ENCODE data around the gene TIGD7.

TIGD7 gene

GRCh38 chr16:3268294-3268693 lies 36.9 kb downstream of the TIGD7 start:
- no peak overlapping the region for H3K4me3 ChIP-seq (replicated peaks; ENCODE audit: low read depth, low read length)
- TF ChIP-seq, protein P1, sequence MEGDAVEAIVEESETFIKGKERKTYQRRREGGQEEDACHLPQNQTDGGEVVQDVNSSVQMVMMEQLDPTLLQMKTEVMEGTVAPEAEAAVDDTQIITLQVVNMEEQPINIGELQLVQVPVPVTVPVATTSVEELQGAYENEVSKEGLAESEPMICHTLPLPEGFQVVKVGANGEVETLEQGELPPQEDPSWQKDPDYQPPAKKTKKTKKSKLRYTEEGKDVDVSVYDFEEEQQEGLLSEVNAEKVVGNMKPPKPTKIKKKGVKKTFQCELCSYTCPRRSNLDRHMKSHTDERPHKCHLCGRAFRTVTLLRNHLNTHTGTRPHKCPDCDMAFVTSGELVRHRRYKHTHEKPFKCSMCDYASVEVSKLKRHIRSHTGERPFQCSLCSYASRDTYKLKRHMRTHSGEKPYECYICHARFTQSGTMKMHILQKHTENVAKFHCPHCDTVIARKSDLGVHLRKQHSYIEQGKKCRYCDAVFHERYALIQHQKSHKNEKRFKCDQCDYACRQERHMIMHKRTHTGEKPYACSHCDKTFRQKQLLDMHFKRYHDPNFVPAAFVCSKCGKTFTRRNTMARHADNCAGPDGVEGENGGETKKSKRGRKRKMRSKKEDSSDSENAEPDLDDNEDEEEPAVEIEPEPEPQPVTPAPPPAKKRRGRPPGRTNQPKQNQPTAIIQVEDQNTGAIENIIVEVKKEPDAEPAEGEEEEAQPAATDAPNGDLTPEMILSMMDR (IDR thresholded peaks at IDR 0.05; ENCODE audit: low read length, missing control alignments) = no peak
- no peak for DNase-seq (ENCODE audit: low read depth)

- no peak overlapping the region for H3K4me3 ChIP-seq (replicated peaks; ENCODE audit: low read depth, low read length)
- DNase-seq (ENCODE audit: low read depth) = peak; percentile 67
- TF ChIP-seq, protein P1 (IDR thresholded peaks at IDR 0.05; ENCODE audit: low read length, missing control alignments) = peak; percentile 59
Measured at GRCh38 chr16:3266873-3267537, 38.2 kb downstream of the TIGD7 start.

DNA sequence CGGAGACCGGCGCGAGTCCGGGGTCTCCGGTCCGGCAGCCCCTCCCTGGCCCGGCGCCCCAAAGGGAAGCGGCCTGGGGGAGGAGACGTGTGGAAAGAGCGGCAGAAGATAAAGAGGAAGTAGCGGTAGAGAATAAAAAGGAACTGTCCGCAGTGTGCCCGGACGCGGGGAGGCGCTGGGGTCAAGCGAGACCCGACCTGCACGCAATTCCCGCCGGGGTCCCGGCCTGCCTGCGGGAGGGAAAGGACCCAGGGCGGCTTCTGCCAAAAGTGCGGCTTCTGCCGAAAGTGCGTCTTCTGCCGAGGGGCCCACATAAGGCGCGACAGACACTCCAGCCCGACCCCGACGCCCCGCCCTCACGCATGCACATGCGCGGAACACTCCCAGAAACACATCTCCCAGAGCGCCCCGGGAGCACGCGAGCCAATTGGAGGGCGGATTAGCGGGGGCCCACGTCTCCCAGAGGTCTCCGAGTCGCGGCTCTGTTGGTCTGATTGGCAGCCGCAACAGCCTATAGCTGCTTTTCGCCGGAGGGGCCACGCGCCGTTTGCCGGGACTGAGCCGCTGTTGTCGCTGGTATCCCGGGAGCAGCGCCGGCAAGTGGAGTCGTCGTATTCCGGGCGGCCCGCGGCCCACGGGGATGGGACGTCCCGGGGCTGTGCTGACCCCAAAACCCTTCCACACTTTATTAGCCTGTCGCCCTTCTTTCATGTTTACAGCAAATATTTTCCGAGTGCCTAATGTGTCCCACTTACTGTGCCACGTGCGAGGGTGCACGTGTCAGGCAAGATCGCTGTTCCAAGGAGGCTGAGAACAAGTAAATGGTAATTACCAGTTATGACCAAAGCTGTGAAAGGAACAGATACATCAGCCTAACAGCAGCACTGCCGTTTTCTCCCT lies 40.8 kb downstream of the TIGD7 start:
- TF ChIP-seq, protein P1 (IDR thresholded peaks at IDR 0.05; ENCODE audit: low read length, missing control alignments) = peak; percentile 11
- DNase-seq (ENCODE audit: low read depth) = peak; percentile 98

DNA sequence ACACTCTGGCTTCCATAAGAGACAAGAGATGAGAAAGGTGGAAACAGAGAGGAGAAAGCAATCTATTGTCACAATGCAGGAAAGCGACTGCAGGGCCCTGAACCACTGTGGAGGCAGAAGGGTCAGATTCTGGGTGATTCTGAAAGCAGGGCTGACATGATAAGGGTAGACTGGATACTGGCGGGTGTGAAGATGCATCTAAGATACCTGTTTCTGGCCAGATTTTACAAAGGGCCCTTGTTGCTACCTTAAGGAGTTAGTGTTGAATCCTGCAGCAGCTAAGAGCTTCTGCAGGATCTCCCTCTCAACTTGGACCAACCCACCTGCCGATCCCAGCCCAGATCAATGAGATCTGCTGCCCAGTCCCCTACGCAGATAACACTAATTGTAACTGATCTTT lies 42.7 kb downstream of the TIGD7 start:
- TF ChIP-seq, protein P1 (IDR thresholded peaks at IDR 0.05; ENCODE audit: low read length, missing control alignments) = no peak
- no peak for DNase-seq (ENCODE audit: low read depth)
- H3K4me3 ChIP-seq (replicated peaks; ENCODE audit: low read depth, low read length) = no peak overlapping the region

More for the DNA sequence above, 40.8 kb downstream of the TIGD7 start:
- H3K4me3 ChIP-seq (replicated peaks; ENCODE audit: low read depth, low read length) = peak overlapping the region; percentile 87

DNA sequence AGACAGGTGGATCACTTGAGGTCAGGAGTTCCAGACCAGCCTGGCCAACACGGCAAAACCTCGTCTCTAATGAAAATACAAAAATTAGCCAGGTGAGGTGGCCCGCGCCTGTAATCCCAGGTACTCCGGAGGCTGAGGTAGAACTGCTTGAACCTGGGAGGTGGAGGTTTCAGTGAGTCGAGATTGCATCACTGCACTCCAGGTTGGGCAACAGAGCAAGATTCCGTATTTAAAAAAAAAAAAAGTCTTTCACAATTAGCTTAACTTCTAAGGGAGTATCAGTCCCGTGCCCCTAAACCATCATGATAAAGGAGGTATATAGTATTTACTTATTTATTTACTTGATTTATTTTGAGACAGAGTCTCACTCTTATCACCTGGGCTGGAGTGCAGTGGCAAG lies 45.4 kb downstream of the TIGD7 start:
- DNase-seq (ENCODE audit: low read depth) = no peak
- H3K4me3 ChIP-seq (replicated peaks; ENCODE audit: low read depth, low read length) = no peak overlapping the region
- TF ChIP-seq, protein P1 (IDR thresholded peaks at IDR 0.05; ENCODE audit: low read length, missing control alignments) = no peak

DNA sequence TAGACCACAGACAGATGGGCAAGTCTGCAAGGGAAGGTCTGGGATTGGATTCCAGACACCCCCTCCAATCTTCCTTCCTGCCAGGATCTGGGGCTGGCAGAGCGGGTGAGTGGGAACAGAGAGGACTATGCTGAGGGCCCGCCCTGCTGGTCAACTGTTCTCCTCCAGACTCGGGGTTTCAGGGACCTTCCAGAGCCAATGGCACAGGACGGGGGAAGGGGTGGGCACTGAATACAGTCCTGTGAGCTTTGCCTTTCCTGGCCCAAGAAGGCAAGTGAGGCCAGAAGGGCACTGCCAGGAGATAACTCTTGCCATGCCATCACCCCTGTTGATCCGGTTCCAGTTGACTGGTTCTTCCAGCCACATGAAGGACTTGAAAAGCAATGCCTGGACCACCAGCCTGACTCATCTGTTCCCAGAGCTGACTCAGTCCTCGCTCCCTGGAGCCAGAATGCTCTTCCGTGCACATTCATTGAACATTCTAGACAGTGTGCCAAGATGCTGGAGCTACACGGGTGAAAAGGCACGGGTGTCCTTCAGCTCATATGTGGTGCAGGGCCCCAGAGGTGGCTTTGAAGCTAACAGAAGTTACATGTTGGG lies 48.3 kb downstream of the TIGD7 start:
- no peak overlapping the region for H3K4me3 ChIP-seq (replicated peaks; ENCODE audit: low read depth, low read length)
- peak; percentile 22 for DNase-seq (ENCODE audit: low read depth)
- TF ChIP-seq, protein P1 (IDR thresholded peaks at IDR 0.05; ENCODE audit: low read length, missing control alignments) = no peak

All from fibroblast of pulmonary artery (primary cell).